ENCODE data around the gene SMAD9. TPM values are rescaled to one million over a fixed set of nuclear protein-coding genes. Genes with fewer than 3 reads are reported as not detected.

The SMAD9 gene
- total and polyA plus RNA-seq, 8 donors: 0.32 to 1.6 (median 1.0) TPM

DNA sequence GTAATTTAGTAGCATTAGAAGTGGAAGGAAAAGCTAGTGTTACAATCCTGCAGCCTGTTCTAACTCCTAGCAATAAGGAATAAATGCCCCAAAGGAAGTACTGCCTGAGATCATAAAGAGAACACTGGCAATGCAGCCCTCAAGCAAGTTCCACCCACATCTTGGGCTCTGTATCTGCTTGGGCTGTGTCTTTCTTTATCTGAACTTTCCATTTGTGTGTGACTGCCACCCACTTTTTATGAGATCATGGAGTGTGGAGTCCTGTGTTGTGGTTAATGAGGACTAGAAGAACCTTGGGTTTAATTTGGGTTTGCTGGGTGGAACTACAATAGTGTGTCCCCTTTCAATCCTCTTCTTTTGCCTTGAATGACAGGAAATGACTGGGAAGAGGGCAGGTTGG is 62.8 kb downstream of the SMAD9 start:
- TF ChIP-seq, protein P1, sequence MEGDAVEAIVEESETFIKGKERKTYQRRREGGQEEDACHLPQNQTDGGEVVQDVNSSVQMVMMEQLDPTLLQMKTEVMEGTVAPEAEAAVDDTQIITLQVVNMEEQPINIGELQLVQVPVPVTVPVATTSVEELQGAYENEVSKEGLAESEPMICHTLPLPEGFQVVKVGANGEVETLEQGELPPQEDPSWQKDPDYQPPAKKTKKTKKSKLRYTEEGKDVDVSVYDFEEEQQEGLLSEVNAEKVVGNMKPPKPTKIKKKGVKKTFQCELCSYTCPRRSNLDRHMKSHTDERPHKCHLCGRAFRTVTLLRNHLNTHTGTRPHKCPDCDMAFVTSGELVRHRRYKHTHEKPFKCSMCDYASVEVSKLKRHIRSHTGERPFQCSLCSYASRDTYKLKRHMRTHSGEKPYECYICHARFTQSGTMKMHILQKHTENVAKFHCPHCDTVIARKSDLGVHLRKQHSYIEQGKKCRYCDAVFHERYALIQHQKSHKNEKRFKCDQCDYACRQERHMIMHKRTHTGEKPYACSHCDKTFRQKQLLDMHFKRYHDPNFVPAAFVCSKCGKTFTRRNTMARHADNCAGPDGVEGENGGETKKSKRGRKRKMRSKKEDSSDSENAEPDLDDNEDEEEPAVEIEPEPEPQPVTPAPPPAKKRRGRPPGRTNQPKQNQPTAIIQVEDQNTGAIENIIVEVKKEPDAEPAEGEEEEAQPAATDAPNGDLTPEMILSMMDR (IDR thresholded peaks at IDR 0.05): no peak
- no peaks in the 10 kb centered on the region for H3K36me3 ChIP-seq
- no peaks in the 10 kb centered on the region for H3K4me1 ChIP-seq
- H3K27me3 ChIP-seq: no peaks in the 10 kb centered on the region
- no peaks in the 10 kb centered on the region for H3K9me3 ChIP-seq
- intact Hi-C loops (cut with DNase I): no loop called here
- DNase-seq (no peak), FAIRE-seq (no peak), ATAC-seq (no peak)
- no peak overlapping the region for H3K4me3 ChIP-seq
- no peak overlapping the region for H3K27ac ChIP-seq

DNA sequence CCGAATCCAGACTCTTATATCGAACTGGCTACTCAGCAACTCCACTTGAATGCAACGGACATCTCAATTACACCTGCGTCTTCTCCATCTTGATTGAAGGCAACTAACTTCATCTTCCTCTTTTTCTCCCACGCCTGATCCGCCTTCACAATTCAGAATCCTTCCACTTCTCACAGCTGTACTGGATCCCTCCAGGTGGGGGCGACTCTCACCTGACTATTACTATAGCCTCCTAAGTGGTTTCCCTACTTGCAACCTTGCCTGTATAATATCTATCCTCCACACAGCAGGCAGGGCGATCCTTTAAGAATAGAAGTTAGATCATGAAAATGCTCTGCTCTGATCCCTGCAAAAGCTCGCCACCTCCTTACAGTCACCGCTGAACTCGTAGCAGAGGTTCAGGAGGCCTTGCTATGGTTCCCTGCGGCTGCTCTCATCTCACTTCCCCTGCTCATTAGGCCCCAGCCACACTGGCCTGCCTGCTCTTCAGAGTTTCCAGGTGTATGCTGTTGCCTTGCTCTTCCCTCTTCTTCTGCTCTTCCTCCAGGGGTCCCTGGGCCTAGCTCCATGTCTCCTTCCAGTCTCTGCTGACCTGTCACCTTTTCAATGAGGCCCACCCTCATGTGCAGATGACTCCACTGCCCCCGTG is 69.1 kb downstream of the SMAD9 start:
- intact Hi-C loops (cut with DNase I): no loop called here
- WGBS, 2 donors: 73 to 85% methylated on average over 13 of the region's 13 CpGs

DNA sequence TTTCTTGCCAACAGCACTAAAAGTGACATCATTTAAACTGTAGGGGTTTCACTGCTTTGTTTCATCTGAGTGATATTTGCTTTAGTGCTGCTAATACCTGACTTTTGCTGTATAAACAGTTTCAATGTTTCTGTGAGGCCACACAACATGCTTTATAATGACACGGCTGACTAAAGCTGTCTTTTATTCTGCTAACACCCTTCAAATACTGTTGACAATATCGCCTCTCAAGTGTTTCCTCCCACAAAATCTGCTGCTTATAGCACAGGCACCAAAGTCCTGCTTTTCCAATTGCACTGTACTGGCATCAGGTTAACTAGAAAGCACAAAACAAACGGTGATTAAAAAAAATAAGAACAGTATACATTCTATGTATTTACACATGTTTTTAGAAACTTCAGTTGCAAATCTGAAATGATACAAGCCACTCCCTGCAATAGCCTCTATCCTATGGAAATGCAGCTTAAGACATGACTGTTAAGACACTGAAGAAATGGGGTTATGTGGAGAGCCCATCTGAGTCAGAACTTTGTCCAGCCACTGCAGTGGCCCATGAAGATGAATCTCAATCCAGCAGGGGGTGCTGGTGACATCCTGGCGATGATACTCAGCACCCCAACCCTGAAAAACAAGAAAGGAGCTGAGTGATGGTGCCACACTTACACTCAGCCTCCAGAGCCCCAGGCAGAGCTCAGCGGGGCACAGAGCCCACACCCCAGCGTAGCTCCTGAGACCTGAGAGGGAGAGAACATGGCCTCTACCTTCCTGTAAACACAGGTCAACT is 71.6 kb downstream of the SMAD9 start:
- intact Hi-C loops (cut with DNase I): no loop called here
- peak in 2 of 4 donors; percentile 39 to 63 for ATAC-seq
- Histone ChIP-seq H3K4me1 (peaks cover 0 to 7% (median 0%) of the 10 kb centered on the region in 3 donors), H3K36me3 (no peaks in the 10 kb centered on the region), H3K9me3 (no peaks in the 10 kb centered on the region), H3K27ac (no peak overlapping the region), H3K4me3 (no peak overlapping the region), H3K27me3 (no peaks in the 10 kb centered on the region)
- FAIRE-seq: no peak
- DNase-seq: no peak
- TF ChIP-seq, protein P1 (IDR thresholded peaks at IDR 0.05): no peak
- 62 to 66% methylated on average over 6 of the region's 6 CpGs for WGBS, 2 donors

More for the DNA sequence above, 69.1 kb downstream of the SMAD9 start:
- no peak for FAIRE-seq
- DNase-seq: no peak
- no peaks in the 10 kb centered on the region for H3K27me3 ChIP-seq
- no peaks in the 10 kb centered on the region for H3K9me3 ChIP-seq
- no peak overlapping the region for H3K27ac ChIP-seq
- no peak for ATAC-seq
- no peaks in the 10 kb centered on the region for H3K36me3 ChIP-seq
- H3K4me3 ChIP-seq: no peak overlapping the region
- TF ChIP-seq, protein P1 (IDR thresholded peaks at IDR 0.05): no peak
- H3K4me1 ChIP-seq: peaks cover 0 to 7% (median 0%) of the 10 kb centered on the region in 3 donors

DNA sequence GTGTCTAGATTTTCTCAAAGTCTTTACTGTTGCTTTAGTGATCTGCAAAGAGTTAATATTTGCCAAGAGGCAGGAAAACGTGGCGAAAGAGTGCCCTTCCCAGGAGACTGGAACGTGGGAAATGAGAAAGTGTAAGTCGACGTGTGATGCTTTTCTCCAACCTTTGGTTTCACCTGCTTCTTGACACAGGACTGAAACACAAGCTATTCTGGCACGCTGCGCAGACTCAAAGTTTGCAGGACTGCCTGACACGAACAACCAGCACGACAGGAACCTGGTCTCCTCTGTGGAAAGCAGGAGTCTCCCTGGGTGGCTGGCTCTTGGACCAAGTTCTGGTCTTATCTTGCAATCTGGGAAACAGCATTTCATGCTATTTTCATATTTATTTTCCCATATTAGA is 72.4 kb downstream of the SMAD9 start:
- WGBS, 2 donors: 6 to 12% methylated on average over 9 of the region's 9 CpGs
- FAIRE-seq (no peak), ATAC-seq (peak; percentile 40 to 80 (median 67)), DNase-seq (no peak)
- intact Hi-C loops (cut with DNase I): no loop called here
- Histone ChIP-seq H3K36me3 (no peaks in the 10 kb centered on the region), H3K27ac (no peak overlapping the region), H3K4me1 (peaks cover 0 to 7% (median 0%) of the 10 kb centered on the region in 3 donors), H3K4me3 (no peak overlapping the region), H3K27me3 (no peaks in the 10 kb centered on the region), H3K9me3 (no peaks in the 10 kb centered on the region)
- TF ChIP-seq, protein P1 (IDR thresholded peaks at IDR 0.05): no peak

DNA sequence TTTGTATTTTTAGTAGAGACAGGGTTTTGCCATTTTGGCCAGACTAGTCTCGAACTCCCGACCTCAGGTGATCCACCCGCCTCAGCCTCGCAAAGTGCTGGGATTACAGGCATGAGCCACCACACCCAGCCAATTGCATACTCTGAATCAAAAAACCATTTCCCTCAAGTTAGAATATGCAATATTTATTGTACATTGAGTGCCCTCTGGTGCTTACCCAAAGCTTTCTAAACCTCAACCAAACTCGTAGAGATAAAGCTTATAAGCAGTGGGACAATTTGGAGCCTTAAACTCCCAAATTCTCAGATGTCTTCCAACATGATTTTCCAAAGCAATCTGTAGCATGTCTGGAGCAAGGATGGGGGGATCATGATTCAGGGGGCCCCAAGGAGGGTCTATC is 78.6 kb downstream of the SMAD9 start:
- intact Hi-C loops (cut with DNase I): no loop called here
- WGBS, 2 donors: 72 to 81% methylated on average over 5 of the region's 5 CpGs
- Histone ChIP-seq H3K27ac (no peak overlapping the region), H3K4me3 (no peak overlapping the region), H3K27me3 (no peaks in the 10 kb centered on the region), H3K4me1 (no peaks in the 10 kb centered on the region), H3K9me3 (no peaks in the 10 kb centered on the region), H3K36me3 (no peaks in the 10 kb centered on the region)
- ATAC-seq (no peak), DNase-seq (no peak), FAIRE-seq (no peak)
- TF ChIP-seq, protein P1 (IDR thresholded peaks at IDR 0.05): no peak
